ENCODE results near the gene PRKG1. TPM values are rescaled to one million over a fixed set of nuclear protein-coding genes. Genes with fewer than 3 reads are reported as not detected.

PRKG1 gene
- total RNA-seq, 8 experiments from 2014 or later, result 5.6 to 40.7 (median 6.6) TPM

DNA sequence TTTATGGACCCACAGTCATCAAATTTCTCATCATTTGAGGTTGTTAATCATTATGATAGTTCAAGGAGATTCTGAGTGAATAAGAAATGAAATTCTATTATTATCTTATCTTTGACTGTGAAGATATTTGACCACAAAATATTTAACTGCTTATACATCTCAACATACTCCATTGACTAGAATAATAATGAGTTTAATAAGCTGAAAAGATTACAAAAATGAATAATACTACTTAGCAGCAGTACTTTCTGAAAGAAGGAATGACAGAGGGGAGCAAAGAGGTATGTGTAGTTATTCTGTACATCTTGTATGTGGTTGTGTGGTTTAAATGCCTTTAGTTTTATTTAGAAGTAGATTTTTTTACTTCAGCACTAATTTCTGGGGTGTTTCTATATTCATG lies 214.2 kb downstream of the PRKG1 start:
- H3K27ac ChIP-seq, result no peak overlapping the region
- no peak for ATAC-seq (replicated peaks in 6 of 8)
- H3K4me3 ChIP-seq, result no peak overlapping the region
- in situ Hi-C loops (cut with MboI; ENCODE audit: low pct_unique_long_range_greater_than_20kb in 2 of 9, low sequenced_read_pairs in 9 of 9, unreplicated experiment in 9 of 9), result no loop called here
- H3K4me1 ChIP-seq (replicated peaks in 1 of 2), result no peaks in the 10 kb centered on the region

GRCh38 chr10:51289519-51289918 lies 215.2 kb downstream of the PRKG1 start:
- ATAC-seq (replicated peaks in 6 of 8), result no peak
- in situ Hi-C loops (cut with MboI; ENCODE audit: low pct_unique_long_range_greater_than_20kb in 2 of 9, low sequenced_read_pairs in 9 of 9, unreplicated experiment in 9 of 9), result no loop called here
- no peak overlapping the region for H3K27ac ChIP-seq
- H3K4me1 ChIP-seq (replicated peaks in 1 of 2), result no peaks in the 10 kb centered on the region
- H3K4me3 ChIP-seq, result no peak overlapping the region
- 83 to 100% (median 100%) methylated on average over 1 of the region's 1 CpG; no CpG with 5 or more reads in 7 of the 10 experiments for WGBS, 10 experiments

GRCh38 chr10:51291961-51292360 lies 217.7 kb downstream of the PRKG1 start:
- in situ Hi-C loops (cut with MboI; ENCODE audit: low pct_unique_long_range_greater_than_20kb in 2 of 9, low sequenced_read_pairs in 9 of 9, unreplicated experiment in 9 of 9), result no loop called here
- 0 to 90% (median 56%) methylated on average over 1 to 2 of the region's 2 CpGs; no CpG with 5 or more reads in 1 of the 10 experiments for WGBS, 10 experiments
- Histone ChIP-seq H3K4me1 (replicated peaks in 1 of 2) (no peaks in the 10 kb centered on the region), H3K27ac (no peak overlapping the region), H3K4me3 (no peak overlapping the region)
- peak in 2 of 8 experiments; percentile 25 to 66 for ATAC-seq (replicated peaks in 6 of 8)

GRCh38 chr10:51297438-51297837 lies 223.2 kb downstream of the PRKG1 start:
- in situ Hi-C loops (cut with MboI; ENCODE audit: low pct_unique_long_range_greater_than_20kb in 2 of 9, low sequenced_read_pairs in 9 of 9, unreplicated experiment in 9 of 9), result no loop called here
- WGBS, 10 experiments, result 24 to 100% (median 97%) methylated on average over 1 to 2 of the region's 2 CpGs
- no peak overlapping the region for H3K27ac ChIP-seq
- ATAC-seq (replicated peaks in 6 of 8), result no peak
- H3K4me1 ChIP-seq (replicated peaks in 1 of 2), result peaks cover 0 to 4% of the 10 kb centered on the region in 2 donors
- no peak overlapping the region for H3K4me3 ChIP-seq

DNA sequence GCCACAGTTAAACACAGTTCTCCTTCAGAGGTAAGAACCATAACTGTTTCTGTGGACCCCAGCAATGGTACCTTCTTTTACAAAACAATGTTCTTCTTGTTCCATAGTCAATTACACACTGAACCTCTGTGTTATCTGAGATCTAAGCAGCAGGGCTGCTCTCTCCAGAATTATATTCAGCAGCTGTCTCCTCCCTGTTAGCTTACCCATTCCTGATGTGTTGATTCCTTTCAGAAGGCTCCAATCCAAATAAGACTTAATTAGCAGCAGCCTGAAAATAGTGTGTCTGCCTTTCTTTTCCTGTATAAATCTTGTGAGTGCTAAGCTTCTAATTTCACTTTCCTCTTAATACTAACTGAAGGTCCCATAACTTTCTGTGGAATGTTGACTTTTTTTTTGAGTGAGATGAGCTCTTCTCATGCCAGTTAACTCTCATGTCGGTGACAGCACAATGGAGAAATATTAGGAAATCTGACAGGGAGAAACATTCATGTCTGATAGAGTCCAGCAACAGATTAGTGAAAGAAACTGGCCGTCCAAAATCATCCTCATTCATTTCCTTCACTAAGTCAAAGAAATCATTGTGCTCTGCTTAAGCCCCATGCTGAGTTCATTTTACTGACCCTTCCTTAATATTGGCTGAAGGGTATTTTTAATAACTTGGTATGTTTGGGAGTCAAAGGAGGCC lies 226.5 kb downstream of the PRKG1 start:
- H3K27ac ChIP-seq, result no peak overlapping the region
- H3K4me3 ChIP-seq, result no peak overlapping the region
- peaks cover 0 to 4% of the 10 kb centered on the region in 2 donors for H3K4me1 ChIP-seq (replicated peaks in 1 of 2)
- WGBS, 10 experiments, result 0 to 83% (median 34%) methylated on average over 1 to 2 of the region's 2 CpGs; no CpG with 5 or more reads in 1 of the 10 experiments
- in situ Hi-C loops (cut with MboI; ENCODE audit: low pct_unique_long_range_greater_than_20kb in 2 of 9, low sequenced_read_pairs in 9 of 9, unreplicated experiment in 9 of 9), result no loop called here
- peak in 3 of 8 experiments; percentile 27 to 86 (median 76) for ATAC-seq (replicated peaks in 6 of 8)

- in situ Hi-C loops (cut with MboI; ENCODE audit: low pct_unique_long_range_greater_than_20kb in 2 of 9, low sequenced_read_pairs in 9 of 9, unreplicated experiment in 9 of 9), result no loop called here
- ATAC-seq (replicated peaks in 6 of 8), result no peak
- H3K27ac ChIP-seq, result no peak overlapping the region
- no peak overlapping the region for H3K4me3 ChIP-seq
- 33 to 100% (median 81%) methylated on average over 1 to 3 of the region's 5 CpGs; no CpG with 5 or more reads in 2 of the 10 experiments for WGBS, 10 experiments
- H3K4me1 ChIP-seq (replicated peaks in 1 of 2), result peaks cover 0 to 4% of the 10 kb centered on the region in 2 donors
Observed at GRCh38 chr10:51301644-51302043, 227.4 kb downstream of the PRKG1 start.

GRCh38 chr10:51302316-51302715 lies 228.0 kb downstream of the PRKG1 start:
- H3K27ac ChIP-seq, result no peak overlapping the region
- H3K4me3 ChIP-seq, result no peak overlapping the region
- in situ Hi-C loops (cut with MboI; ENCODE audit: low pct_unique_long_range_greater_than_20kb in 2 of 9, low sequenced_read_pairs in 9 of 9, unreplicated experiment in 9 of 9), result no loop called here
- no peak for ATAC-seq (replicated peaks in 6 of 8)
- peaks cover 0 to 4% of the 10 kb centered on the region in 2 donors for H3K4me1 ChIP-seq (replicated peaks in 1 of 2)
- WGBS, 10 experiments, result 0 to 100% (median 49%) methylated on average over 1 of the region's 1 CpG; no CpG with 5 or more reads in 2 of the 10 experiments

GRCh38 chr10:51308116-51308515 lies 233.8 kb downstream of the PRKG1 start:
- no peak for ATAC-seq (replicated peaks in 6 of 8)
- H3K4me1 ChIP-seq (replicated peaks in 1 of 2), result peaks cover 0 to 7% of the 10 kb centered on the region in 2 donors
- 71 to 100% (median 100%) methylated on average over 1 of the region's 1 CpG; no CpG with 5 or more reads in 1 of the 10 experiments for WGBS, 10 experiments
- no peak overlapping the region for H3K27ac ChIP-seq
- in situ Hi-C loops (cut with MboI; ENCODE audit: low pct_unique_long_range_greater_than_20kb in 2 of 9, low sequenced_read_pairs in 9 of 9, unreplicated experiment in 9 of 9), result no loop called here
- no peak overlapping the region for H3K4me3 ChIP-seq

DNA sequence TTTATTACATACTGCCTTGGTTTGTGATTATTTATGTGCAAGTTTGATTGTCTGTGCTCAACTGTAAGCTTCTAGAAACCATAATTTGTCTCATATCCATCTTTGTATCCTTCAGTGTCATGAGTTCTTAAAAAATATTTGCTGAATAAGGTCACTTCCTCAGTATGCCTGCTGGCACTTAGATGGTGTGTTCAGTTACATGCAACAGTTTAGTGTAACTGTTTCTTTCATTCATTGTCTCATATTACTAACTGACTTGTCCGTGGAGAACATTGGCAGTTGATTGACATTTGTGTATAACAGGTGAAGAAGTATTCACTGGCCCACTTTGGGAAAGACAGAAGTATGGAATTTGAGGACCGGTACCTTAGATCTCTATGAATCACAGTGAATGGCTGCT lies 236.9 kb downstream of the PRKG1 start:
- 0 to 100% (median 79%) methylated on average over 1 to 2 of the region's 2 CpGs; no CpG with 5 or more reads in 3 of the 10 experiments for WGBS, 10 experiments
- no peak for ATAC-seq (replicated peaks in 6 of 8)
- peaks cover 0 to 7% of the 10 kb centered on the region in 2 donors for H3K4me1 ChIP-seq (replicated peaks in 1 of 2)
- in situ Hi-C loops (cut with MboI; ENCODE audit: low pct_unique_long_range_greater_than_20kb in 2 of 9, low sequenced_read_pairs in 9 of 9, unreplicated experiment in 9 of 9), result no loop called here
- no peak overlapping the region for H3K4me3 ChIP-seq
- H3K27ac ChIP-seq, result no peak overlapping the region

GRCh38 chr10:51312817-51313216 lies 238.5 kb downstream of the PRKG1 start:
- Histone ChIP-seq H3K4me1 (replicated peaks in 1 of 2) (peaks cover 0 to 7% of the 10 kb centered on the region in 2 donors), H3K27ac (no peak overlapping the region), H3K4me3 (no peak overlapping the region)
- ATAC-seq (replicated peaks in 6 of 8), result no peak
- WGBS, 10 experiments, result 57 to 100% (median 93%) methylated on average over 1 to 2 of the region's 2 CpGs; no CpG with 5 or more reads in 3 of the 10 experiments
- in situ Hi-C loops (cut with MboI; ENCODE audit: low pct_unique_long_range_greater_than_20kb in 2 of 9, low sequenced_read_pairs in 9 of 9, unreplicated experiment in 9 of 9), result no loop called here

DNA sequence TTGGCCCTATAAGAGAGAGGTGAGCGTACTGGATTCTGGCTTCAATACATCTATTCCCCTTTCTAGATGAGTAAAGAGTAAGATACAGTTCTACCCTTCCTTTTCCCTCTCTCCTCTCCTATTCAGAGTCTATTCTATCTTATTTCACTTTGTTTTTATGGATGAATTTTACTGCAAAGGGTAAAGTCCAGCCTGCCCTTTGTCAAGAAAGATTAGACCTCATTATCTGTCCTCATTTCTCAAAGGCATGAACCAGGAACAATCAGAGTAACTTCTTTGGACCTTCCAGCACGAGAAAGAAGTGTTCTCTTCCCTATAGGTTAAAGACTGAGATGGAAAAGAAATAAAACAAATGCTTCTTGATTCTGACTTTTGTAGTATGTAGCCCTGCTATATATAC lies 239.0 kb downstream of the PRKG1 start:
- no peak for ATAC-seq (replicated peaks in 6 of 8)
- no peak overlapping the region for H3K4me3 ChIP-seq
- H3K4me1 ChIP-seq (replicated peaks in 1 of 2), result peaks cover 0 to 7% of the 10 kb centered on the region in 2 donors
- no peak overlapping the region for H3K27ac ChIP-seq
- in situ Hi-C loops (cut with MboI; ENCODE audit: low pct_unique_long_range_greater_than_20kb in 2 of 9, low sequenced_read_pairs in 9 of 9, unreplicated experiment in 9 of 9), result no loop called here
- WGBS, 10 experiments, result 33 to 100% (median 60%) methylated on average over 1 to 2 of the region's 2 CpGs; no CpG with 5 or more reads in 3 of the 10 experiments

GRCh38 chr10:51313773-51314478 lies 239.6 kb downstream of the PRKG1 start:
- H3K27ac ChIP-seq, result no peak overlapping the region
- in situ Hi-C loops (cut with MboI; ENCODE audit: low pct_unique_long_range_greater_than_20kb in 2 of 9, low sequenced_read_pairs in 9 of 9, unreplicated experiment in 9 of 9), result no loop called here
- peaks cover 0 to 7% of the 10 kb centered on the region in 2 donors for H3K4me1 ChIP-seq (replicated peaks in 1 of 2)
- no peak overlapping the region for H3K4me3 ChIP-seq
- 0 to 100% (median 68%) methylated on average over 1 to 3 of the region's 3 CpGs for WGBS, 10 experiments
- peak in 3 of 8 experiments; percentile 45 to 72 (median 50) for ATAC-seq (replicated peaks in 6 of 8)

- Histone ChIP-seq H3K4me3 (no peak overlapping the region), H3K27ac (no peak overlapping the region), H3K4me1 (replicated peaks in 1 of 2) (peaks cover 0 to 7% of the 10 kb centered on the region in 2 donors)
- in situ Hi-C loops (cut with MboI; ENCODE audit: low pct_unique_long_range_greater_than_20kb in 2 of 9, low sequenced_read_pairs in 9 of 9, unreplicated experiment in 9 of 9), result no loop called here
- WGBS, 10 experiments, result 86 to 100% (median 100%) methylated on average over 1 of the region's 1 CpG; no CpG with 5 or more reads in 4 of the 10 experiments
- no peak for ATAC-seq (replicated peaks in 6 of 8)
Observed at GRCh38 chr10:51314481-51314880, 240.2 kb downstream of the PRKG1 start.
